HCEC 1CT (cell line): ENCODE measurements around the gene UGT3A1.

Source experiments
- DNase-seq: peaks from one replicate; pipeline ENCODE4 v3.0.0-alpha.2; 2017

The UGT3A1 gene

GRCh38 chr5:35903631-35904203 is 87.5 kb downstream of the UGT3A1 start:
- no peak for DNase-seq

GRCh38 chr5:35902046-35902672 is 89.0 kb downstream of the UGT3A1 start:
- peak; percentile 76 for DNase-seq
